SK-N-SH (cell line): Measurements from ENCODE around the gene PPM1L. TPM values are rescaled to one million over a fixed set of nuclear protein-coding genes. Genes with fewer than 3 reads are reported as not detected.

ENCODE experiments used
- CTCF ChIA-PET: fragments of 300-600, 350-600 bp; formaldehyde crosslinking; extraction: SDS; loops from one replicate; lab custom pipeline; 2021; lab: Yijun Ruan, JAX
- POLR2A ChIA-PET: fragments of 350-600 bp; sonication (Branson Sonifier 250); formaldehyde crosslinking; extraction: SDS; loops from one replicate; lab custom pipeline; 2020; ENCODE audit warnings: antibody characterized with exemption, inconsistent platforms; lab: Yijun Ruan, JAX
- DNase-seq: peaks from one replicate; pipeline ENCODE4 v3.0.0; 2012
- H2AFZ ChIP-seq: fragments of 200-600 bp; sonication (generic); 2 replicates; pipeline ENCODE4 v1.8.1; 2016; ENCODE audit warnings: antibody characterized with exemption, mild to moderate bottlenecking, low read depth
- H3F3A ChIP-seq: fragments of 200-600 bp; sonication (generic); replicated peaks from 2 replicates; pipeline ENCODE3; 2016; ENCODE audit warnings: antibody characterized with exemption, mild to moderate bottlenecking; ENCODE audit not compliant: insufficient read depth
- H3K27ac ChIP-seq, 2 experiments: fragments of 200-500 bp in 1 of 2; fragments of 200-600 bp in 1 of 2; sonication (Bioruptor generic) in 1 of 2; sonication (generic), shearing (Covaris generic) in 1 of 2; 2 replicates each; pipeline versions ENCODE4 v1.5.1 to v1.6.1; 2014 to 2016; ENCODE audit warnings: low read depth in 2 of 2, inconsistent platforms in 1 of 2, low read length in 1 of 2, mild to moderate bottlenecking in 1 of 2, mixed read lengths in 1 of 2
- H3K27me3 ChIP-seq: fragments of 200-600 bp; sonication (generic), shearing (Covaris generic); 2 replicates; pipeline ENCODE4 v1.6.1; 2016; ENCODE audit warnings: mixed run types; ENCODE audit not compliant: insufficient read depth
- H3K36me3 ChIP-seq, 2 experiments: fragments of 200-500 bp in 1 of 2; fragments of 200-600 bp in 1 of 2; sonication (Bioruptor generic) in 1 of 2; sonication (generic) in 1 of 2; replicated peaks in 1 of 2; 2 replicates each; pipeline versions ENCODE3 to v1.5.1; 2014 to 2016; ENCODE audit warnings: low read length in 1 of 2, mild to moderate bottlenecking in 1 of 2; ENCODE audit not compliant: insufficient read depth in 2 of 2, control insufficient read depth in 1 of 2
- H3K4me1 ChIP-seq, 2 experiments: fragments of 200-500 bp in 1 of 2; fragments of 200-600 bp in 1 of 2; sonication (Bioruptor generic) in 1 of 2; sonication (generic), shearing (Covaris generic) in 1 of 2; 2 replicates each; pipeline versions ENCODE4 v1.5.1 to v1.6.1; 2014 to 2016; ENCODE audit warnings: low read depth in 1 of 2, low read length in 1 of 2, mixed run types in 1 of 2; ENCODE audit not compliant: insufficient read depth in 2 of 2, control insufficient read depth in 1 of 2
- H3K4me2 ChIP-seq: fragments of 200-600 bp; sonication (generic), shearing (Covaris generic); 2 replicates; pipeline ENCODE4 v1.6.1; 2017; ENCODE audit warnings: mixed run types
- H3K4me3 ChIP-seq, 2 experiments: fragments of 200-500 bp in 1 of 2; fragments of 200-600 bp in 1 of 2; sonication (Bioruptor generic) in 1 of 2; sonication (generic), shearing (Covaris generic) in 1 of 2; 2 replicates each; pipeline versions ENCODE4 v1.5.1 to v1.8.1; 2014 to 2016; ENCODE audit warnings: low read depth in 2 of 2, inconsistent platforms in 1 of 2, low read length in 1 of 2, mild to moderate bottlenecking in 1 of 2, mixed read lengths in 1 of 2, moderate library complexity in 1 of 2
- H3K79me2 ChIP-seq: fragments of 200-600 bp; sonication (generic); 2 replicates; pipeline ENCODE4 v1.8.1; 2017; ENCODE audit warnings: mild to moderate bottlenecking; ENCODE audit not compliant: insufficient read depth
- H3K9ac ChIP-seq: fragments of 200-600 bp; sonication (generic); 2 replicates; pipeline ENCODE4 v1.6.1; 2017; ENCODE audit warnings: mixed run types
- H3K9me2 ChIP-seq: fragments of 200-600 bp; sonication (generic); 2 replicates; pipeline ENCODE4 v1.6.1; 2017; ENCODE audit warnings: mixed run types
- H3K9me3 ChIP-seq: fragments of 200-600 bp; sonication (generic); 2 replicates; pipeline ENCODE4 v1.6.1; 2017; ENCODE audit warnings: mixed run types, mild to moderate bottlenecking, moderate library complexity
- H4K20me1 ChIP-seq: fragments of 200-600 bp; sonication (generic); 2 replicates; pipeline ENCODE4 v1.6.1; 2017; ENCODE audit warnings: mild to moderate bottlenecking, mixed run types; ENCODE audit not compliant: insufficient read depth
- CHD2 ChIP-seq: fragments of 150-350 bp; IDR thresholded peaks from 2 replicates; pipeline ENCODE4 v1.6.1; 2018; ENCODE audit warnings: low read length; ENCODE audit not compliant: partially characterized antibody
- EP300 ChIP-seq, 2 experiments: IDR thresholded peaks; 2 replicates each; pipeline versions ENCODE4 v1.4.0 to v1.6.1; 2012; ENCODE audit warnings: borderline replicate concordance in 1 of 2, low read depth in 1 of 2, low read length in 1 of 2
- GABPA ChIP-seq: IDR thresholded peaks from 2 replicates; pipeline ENCODE4 v1.4.0; 2012; ENCODE audit warnings: low read depth, mild to moderate bottlenecking
- GATA2 ChIP-seq: sonication (generic); formaldehyde crosslinking; IDR thresholded peaks from 2 replicates; pipeline ENCODE4 v1.5.0; 2020; ENCODE audit warnings: mild to moderate bottlenecking, missing genetic modification reagents
- POLR2AphosphoS5 ChIP-seq: IDR thresholded peaks from 2 replicates; pipeline ENCODE4 v1.6.1; 2012; ENCODE audit warnings: low read depth, low read length
- RCOR1 ChIP-seq: fragments of 150-350 bp; IDR thresholded peaks from 2 replicates; pipeline ENCODE4 v1.6.1; 2017; ENCODE audit warnings: antibody characterized with exemption, low read length
- SIN3A ChIP-seq: IDR thresholded peaks from 2 replicates; pipeline ENCODE4 v1.6.1; 2012; ENCODE audit warnings: low read depth, mild to moderate bottlenecking, low read length, moderate library complexity, borderline replicate concordance
- TCF12 ChIP-seq: IDR thresholded peaks from 2 replicates; pipeline ENCODE4 v1.4.0; 2012
- TEAD4 ChIP-seq: IDR thresholded peaks from 2 replicates; pipeline ENCODE4 v1.4.0; 2012; ENCODE audit warnings: mild to moderate bottlenecking, borderline replicate concordance; ENCODE audit not compliant: insufficient read depth
- YY1 ChIP-seq: IDR thresholded peaks from 2 replicates; pipeline ENCODE4 v1.4.0; 2012; ENCODE audit warnings: low read depth, mild to moderate bottlenecking
- WGBS: methylation state at CpG from one replicate; pipeline ENCODE4 v1.1.6; 2017; ENCODE audit warnings: low lambda C conversion rate; 5-methylcytosine and 5-hydroxymethylcytosine counted together
- polyA plus RNA-seq, 3 experiments: library from polyadenylated mRNA; depleted of rRNA; stranded (reverse); fragments of >200 nt; gene quantifications; 2 replicates each; pipeline ENCODE4 v1.2.3, GENCODE V29; 2012
- TF ChIP-seq, protein P1 (sequence below): IDR thresholded peaks from 2 replicates; pipeline ENCODE4 v1.4.0; 2012; ENCODE audit warnings: low read depth, borderline replicate concordance
- TF ChIP-seq, protein P2 (sequence below): fragments of 150-350 bp; IDR thresholded peaks from 2 replicates; pipeline ENCODE4 v1.6.1; 2017; ENCODE audit warnings: antibody characterized with exemption, low read length, low read depth, borderline replicate concordance

Gene PPM1L
- polyA plus RNA-seq, 1 of the 3 experiments (the other 2 are of a cell fraction) = 0.16 TPM

DNA sequence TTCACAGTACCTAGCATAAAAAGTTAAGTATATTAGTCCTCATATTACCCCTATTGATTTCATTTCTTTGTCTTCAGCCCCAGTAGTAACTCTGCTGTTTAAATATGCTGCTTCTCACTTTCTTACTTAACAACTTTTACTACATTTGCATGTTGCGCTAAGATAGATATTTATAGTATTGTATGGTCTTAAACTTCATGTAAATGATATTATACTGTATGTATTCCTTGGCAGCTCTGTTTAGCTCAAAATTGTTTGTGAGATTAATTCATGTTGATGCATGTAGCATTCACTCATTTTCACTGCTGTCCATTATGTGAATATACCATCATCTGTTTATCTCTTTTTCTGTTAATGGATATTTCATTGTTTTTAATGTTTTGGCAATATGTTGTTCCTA, 64.4 kb downstream of the PPM1L start:
- Histone ChIP-seq H3F3A (no peaks in the 10 kb centered on the region), H4K20me1 (no peaks in the 10 kb centered on the region), H3K9me2 (no peaks in the 10 kb centered on the region), H3K36me3 (no peaks in the 10 kb centered on the region), H3K4me2 (no peak overlapping the region), H3K79me2 (no peaks in the 10 kb centered on the region)
- no peak for DNase-seq
- 83% methylated on average over 1 of the region's 1 CpG for WGBS
- POLR2A ChIA-PET = no interaction called here
- TF ChIP-seq YY1 = no peak
- no peak for TF ChIP-seq CHD2
- TF ChIP-seq TEAD4 = no peak
- TF ChIP-seq TCF12 = no peak
- TF ChIP-seq, protein P1, sequence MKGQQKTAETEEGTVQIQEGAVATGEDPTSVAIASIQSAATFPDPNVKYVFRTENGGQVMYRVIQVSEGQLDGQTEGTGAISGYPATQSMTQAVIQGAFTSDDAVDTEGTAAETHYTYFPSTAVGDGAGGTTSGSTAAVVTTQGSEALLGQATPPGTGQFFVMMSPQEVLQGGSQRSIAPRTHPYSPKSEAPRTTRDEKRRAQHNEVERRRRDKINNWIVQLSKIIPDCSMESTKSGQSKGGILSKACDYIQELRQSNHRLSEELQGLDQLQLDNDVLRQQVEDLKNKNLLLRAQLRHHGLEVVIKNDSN = no peak
- no peak for TF ChIP-seq SIN3A
- TF ChIP-seq GABPA = no peak
- TF ChIP-seq, all 33 proteins: peak for 0
- Histone ChIP-seq H3K4me3 (no peak overlapping the region), H3K27me3 (no peaks in the 10 kb centered on the region), H3K9me3 (no peaks in the 10 kb centered on the region), H2AFZ (no peak overlapping the region), H3K9ac (no peak overlapping the region), H3K4me1 (no peaks in the 10 kb centered on the region; a peak in 1 of 4 replicates), H3K27ac (no peak overlapping the region)
- CTCF ChIA-PET = interaction anchor here (0.6 to 1.4 kb wide), 2 partner anchors 10 to 439 kb away, joined by 3 to 5 read pairs; no protein-coding TSS in a partner anchor

DNA sequence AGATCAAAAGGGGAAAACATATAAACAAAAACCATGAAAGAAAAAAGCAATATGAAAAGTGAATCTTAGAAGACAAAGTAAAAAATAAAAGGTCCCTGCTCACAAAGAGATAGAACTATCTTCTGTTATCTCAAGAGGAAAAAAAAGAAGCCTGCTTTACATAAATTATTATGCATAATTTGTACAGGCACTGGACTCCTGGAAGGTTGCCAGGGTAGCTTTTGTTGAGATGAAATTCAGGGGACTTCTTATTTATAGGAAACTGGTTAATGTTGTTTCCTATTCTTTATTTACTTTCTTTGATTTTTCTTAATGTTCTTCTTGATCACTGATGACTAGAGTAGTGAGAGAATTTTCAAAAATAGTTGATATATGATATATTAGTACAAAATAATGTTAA, 66.9 kb downstream of the PPM1L start:
- ChIA-PET CTCF (interaction anchor here (0.6 kb wide), 1 partner anchor 119 kb away, joined by 3 read pairs; no protein-coding TSS in a partner anchor), POLR2A (no interaction called here)
- no peak for DNase-seq
- Histone ChIP-seq H3K9me3 (no peaks in the 10 kb centered on the region), H3K9ac (no peak overlapping the region), H3K4me3 (no peak overlapping the region), H3K4me1 (peaks cover 0 to 15% of the 10 kb centered on the region in 2 experiments; a peak in 2 of 4 replicates), H2AFZ (no peak overlapping the region), H3K9me2 (no peaks in the 10 kb centered on the region)
- TF ChIP-seq RCOR1 = no peak
- TF ChIP-seq GATA2 (CRISPR knock-in tag) = no peak
- TF ChIP-seq YY1 = no peak
- TF ChIP-seq, protein P1 = no peak
- TF ChIP-seq, all 33 proteins: peak for 0
- no peaks in the 10 kb centered on the region for H3K79me2 ChIP-seq
- H3K27me3 ChIP-seq = no peaks in the 10 kb centered on the region
- no peak overlapping the region for H3K27ac ChIP-seq
- H3K36me3 ChIP-seq = no peaks in the 10 kb centered on the region
- H3K4me2 ChIP-seq = no peak overlapping the region
- H3F3A ChIP-seq = no peaks in the 10 kb centered on the region
- H4K20me1 ChIP-seq = no peaks in the 10 kb centered on the region

DNA sequence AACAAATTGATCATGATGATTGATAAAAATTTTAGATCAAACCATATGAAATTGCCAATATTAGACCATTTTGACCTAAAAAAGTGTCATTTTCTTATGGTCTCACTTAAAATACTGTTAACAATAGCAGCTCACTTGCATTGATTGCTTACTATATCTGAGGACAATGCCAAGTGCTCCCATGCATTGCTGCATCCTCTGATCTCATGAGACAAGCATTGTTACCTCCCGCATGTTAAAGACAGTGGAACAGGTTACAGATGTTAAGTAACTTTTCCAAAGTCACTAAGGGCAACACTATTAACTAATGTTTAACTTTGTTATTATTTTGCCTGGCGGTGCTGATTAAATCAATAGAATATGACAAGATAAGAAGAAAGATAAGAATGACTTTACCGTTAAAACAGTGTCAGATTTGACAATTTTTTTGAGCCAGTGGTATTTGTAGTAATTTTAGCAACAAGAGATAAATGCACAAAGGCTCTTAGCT, 69.3 kb downstream of the PPM1L start:
- no peaks in the 10 kb centered on the region for H3K36me3 ChIP-seq
- no peak overlapping the region for H2AFZ ChIP-seq
- TF ChIP-seq CHD2 = no peak
- TF ChIP-seq, protein P2, sequence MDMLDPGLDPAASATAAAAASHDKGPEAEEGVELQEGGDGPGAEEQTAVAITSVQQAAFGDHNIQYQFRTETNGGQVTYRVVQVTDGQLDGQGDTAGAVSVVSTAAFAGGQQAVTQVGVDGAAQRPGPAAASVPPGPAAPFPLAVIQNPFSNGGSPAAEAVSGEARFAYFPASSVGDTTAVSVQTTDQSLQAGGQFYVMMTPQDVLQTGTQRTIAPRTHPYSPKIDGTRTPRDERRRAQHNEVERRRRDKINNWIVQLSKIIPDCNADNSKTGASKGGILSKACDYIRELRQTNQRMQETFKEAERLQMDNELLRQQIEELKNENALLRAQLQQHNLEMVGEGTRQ = no peak
- TF ChIP-seq EP300 (IDR thresholded peaks at IDR 0.05; ENCODE audit: borderline replicate concordance in 1 of 2, low read depth in 1 of 2, low read length in 1 of 2) = no peak
- TF ChIP-seq POLR2AphosphoS5 = no peak
- H3K79me2 ChIP-seq = no peaks in the 10 kb centered on the region
- H3K4me2 ChIP-seq = no peak overlapping the region
- peaks cover 0 to 22% of the 10 kb centered on the region in 2 experiments; a peak in 2 of 4 replicates for H3K4me1 ChIP-seq
- no peaks in the 10 kb centered on the region for H4K20me1 ChIP-seq
- no peaks in the 10 kb centered on the region for H3F3A ChIP-seq
- H3K9ac ChIP-seq = no peak overlapping the region
- 56% methylated on average over 3 of the region's 3 CpGs for WGBS
- no peaks in the 10 kb centered on the region for H3K9me3 ChIP-seq
- CTCF ChIA-PET = interaction anchor here (0.9 kb wide), 1 partner anchor 63 kb away, joined by 3 read pairs; no protein-coding TSS in a partner anchor
- POLR2A ChIA-PET = no interaction called here
- no peak for DNase-seq
- no peaks in the 10 kb centered on the region for H3K27me3 ChIP-seq
- no peaks in the 10 kb centered on the region for H3K9me2 ChIP-seq
- no peak overlapping the region; a peak in 1 of 4 replicates for H3K27ac ChIP-seq
- no peak overlapping the region for H3K4me3 ChIP-seq
